ENCODE data around the gene TGM1. TPM values are rescaled to one million over a fixed set of nuclear protein-coding genes. Genes with fewer than 3 reads are reported as not detected.

The TGM1 gene
- total RNA-seq, 1 experiment from 2014 or later = 2.9 TPM

DNA sequence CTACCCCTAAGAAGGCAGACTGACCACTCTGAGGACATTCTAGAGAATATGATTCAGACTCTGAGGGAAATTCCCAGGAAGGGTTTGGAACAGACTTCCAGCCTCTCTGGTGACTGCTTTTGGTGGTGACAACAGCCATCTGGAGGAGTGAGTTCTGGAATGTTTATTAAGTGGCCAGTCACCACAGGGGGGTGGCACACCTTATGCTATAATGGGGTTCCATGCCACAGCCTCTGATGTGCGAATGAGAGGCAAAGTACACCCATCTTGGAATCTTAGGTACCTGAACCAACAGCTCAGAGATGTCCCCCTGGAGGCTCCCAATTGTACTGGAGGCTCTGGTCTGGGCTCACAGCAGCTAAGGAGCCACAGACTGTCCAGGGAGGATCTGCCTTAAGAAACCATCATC lies 11.1 kb downstream of the TGM1 start:
- Mint-ChIP-seq H3K9me3 (no peaks in the 10 kb centered on the region), H3K4me1 (no peaks in the 10 kb centered on the region), H3K27ac (no peak overlapping the region; a peak in 1 of 7 replicates), H3K4me3 (no peak overlapping the region), H3K36me3 (ENCODE audit: insufficient read depth in 1 of 3, low read depth in 3 of 3) (no peaks in the 10 kb centered on the region), H3K27me3 (ENCODE audit: low read depth) (peaks cover under 1% of the 10 kb centered on the region; the same call in 1 of the 2 replicates)
- Histone ChIP-seq H2AFZ (ENCODE audit: low read length) (no peak overlapping the region), H2BK120ac (ENCODE audit: low read depth, low read length, poor library complexity, severe bottlenecking) (no peak overlapping the region), H3K56ac (ENCODE audit: insufficient read length, low read depth, low read length) (no peak overlapping the region), H3K9ac (ENCODE audit: extremely low read depth, insufficient read length, low read length) (no peak overlapping the region), H2AK5ac (ENCODE audit: insufficient read length, low read length) (no peak overlapping the region), H3K4me1 (ENCODE audit: insufficient read depth, low read length) (no peaks in the 10 kb centered on the region), H2BK5ac (ENCODE audit: insufficient read length, low read length) (no peak overlapping the region), H3K79me2 (ENCODE audit: insufficient read depth, low read length) (no peaks in the 10 kb centered on the region), H4K5ac (ENCODE audit: insufficient read length, low read depth, low read length) (no peak overlapping the region), H3K23me2 (ENCODE audit: insufficient read length, low read depth, low read length, poor library complexity, severe bottlenecking) (no peaks in the 10 kb centered on the region), H3K27me3 (ENCODE audit: insufficient read depth, low read length) (no peaks in the 10 kb centered on the region), H3K27ac (ENCODE audit: insufficient read length, low read depth, low read length) (no peak overlapping the region), H4K91ac (ENCODE audit: insufficient read length, low read depth, low read length) (no peak overlapping the region), H3K9me3 (ENCODE audit: control insufficient read depth, low read depth, low read length) (no peaks in the 10 kb centered on the region), H3K4ac (ENCODE audit: low read depth, low read length) (no peak overlapping the region), H4K20me1 (ENCODE audit: control insufficient read depth, insufficient read depth, insufficient read length) (no peaks in the 10 kb centered on the region), H4K8ac (replicated peaks; ENCODE audit: insufficient read length, low read depth, low read length) (no peak overlapping the region), H3T11ph (ENCODE audit: low read length) (no peak overlapping the region), H2BK15ac (ENCODE audit: low read depth, low read length) (no peak overlapping the region), H2BK20ac (ENCODE audit: low read depth, low read length, poor library complexity, severe bottlenecking) (no peak overlapping the region), H3K23ac (ENCODE audit: insufficient read length, low read depth, low read length) (no peak overlapping the region), H3K4me2 (ENCODE audit: insufficient read depth, insufficient read length, low read length) (no peak overlapping the region), H3K79me1 (ENCODE audit: insufficient read depth, low read depth, low read length, poor library complexity, severe bottlenecking) (no peaks in the 10 kb centered on the region), H2BK12ac (ENCODE audit: insufficient read length, low read depth, low read length) (no peak overlapping the region), H3K14ac (ENCODE audit: insufficient read depth, low read length) (no peak overlapping the region), H3K18ac (ENCODE audit: insufficient read length, low read depth, low read length) (no peak overlapping the region)
- no CpG with 5 or more reads among the region's 1 CpG for WGBS (ENCODE audit: extremely low coverage, insufficient read length, low lambda C conversion rate)
- TF ChIP-seq CTCF (conservative IDR thresholded peaks at IDR 0.05) = 0 out of 3 replicates have a peak, but pooled peaks have one; percentile 24
- DNase-seq = no peak
